NCI-H82 treated with DMSO at 0.1 percent for 48 hours (cell line): ENCODE measurements around the gene COP1.
"Not testable (repeated sequence)": the region's sequence is repeated elsewhere in the genome, so short reads cannot be mapped to it uniquely, and the experiment has no call there.

ENCODE experiments used
- DNase-seq: peaks from one replicate; lab custom pipeline; 2025; ENCODE audit not compliant: unreplicated experiment; lab: John Stamatoyannopoulos, UW

COP1 gene

DNA sequence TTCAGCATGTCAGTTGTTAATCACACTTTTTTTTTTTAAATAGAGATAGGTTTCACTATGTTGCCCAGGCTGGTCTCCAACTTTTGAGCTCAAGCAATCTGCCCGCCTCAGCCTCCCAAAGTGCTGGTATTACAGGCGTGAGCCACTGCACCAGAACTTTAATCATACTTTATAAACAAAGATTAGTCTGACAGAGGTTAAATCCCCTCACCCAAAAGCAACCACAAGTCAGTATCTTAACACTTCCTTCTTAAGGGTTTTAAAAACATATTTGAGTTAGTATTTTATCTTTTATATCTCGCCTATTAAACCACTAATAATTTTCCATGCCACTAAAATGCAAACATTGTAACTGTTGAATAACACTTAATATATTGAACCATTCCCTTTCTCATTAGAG is 70.2 kb downstream of the COP1 start:
- DNase-seq, result peak; percentile 23

DNA sequence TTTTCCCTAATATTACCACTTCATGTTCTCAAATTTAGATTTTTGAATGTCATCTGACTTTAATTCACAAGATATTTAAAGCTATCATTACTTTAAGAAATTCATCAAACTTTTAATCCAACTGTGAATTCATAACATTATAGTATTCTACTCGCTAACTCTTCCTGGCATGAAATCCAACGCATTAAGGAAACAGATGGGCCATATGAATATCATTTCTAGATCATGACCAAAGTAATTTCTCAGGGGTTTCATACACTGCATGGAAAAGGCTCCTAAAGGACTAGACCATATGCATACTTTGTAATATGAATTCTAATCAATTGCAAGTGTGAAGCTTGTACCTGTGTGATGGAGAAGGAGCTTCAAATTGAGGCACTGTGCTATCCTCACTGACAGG is 72.4 kb downstream of the COP1 start:
- no peak for DNase-seq

DNA sequence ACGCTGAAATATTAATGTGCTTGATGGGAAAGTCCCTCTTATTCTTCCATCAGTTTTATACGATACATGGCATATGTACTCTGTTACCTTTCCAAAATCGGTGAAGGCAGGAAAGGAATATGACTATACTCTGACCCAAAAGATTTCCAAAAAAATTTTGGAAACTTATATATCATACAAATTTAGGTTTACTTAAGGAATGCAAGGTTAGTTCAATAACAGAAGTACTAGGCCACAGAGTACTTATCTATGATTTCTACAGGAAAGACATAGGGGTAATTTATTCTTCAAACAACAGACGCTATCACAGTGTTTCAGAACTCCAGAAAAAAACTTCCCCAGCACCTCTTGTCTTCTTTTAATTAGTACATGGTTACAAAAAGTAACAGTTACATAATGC is 84.8 kb downstream of the COP1 start:
- DNase-seq, result no peak

DNA sequence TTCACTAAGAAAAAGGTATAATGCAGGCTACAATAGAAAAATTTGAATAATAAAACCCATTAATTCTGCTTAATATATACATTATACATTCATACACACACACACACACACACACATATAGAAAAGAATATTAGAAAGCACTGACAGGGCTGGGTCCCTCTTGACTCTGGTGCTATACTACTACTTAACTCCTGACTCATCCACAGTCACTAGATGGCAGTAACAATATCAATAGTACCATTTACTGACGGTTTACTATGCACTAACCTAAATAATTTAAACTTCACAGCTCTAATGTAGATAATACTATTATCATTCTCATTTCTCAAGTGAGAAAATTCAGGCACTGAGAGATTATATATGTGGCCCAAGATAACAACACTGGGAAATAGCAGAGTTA is 87.5 kb downstream of the COP1 start:
- peak; percentile 21 for DNase-seq

DNA sequence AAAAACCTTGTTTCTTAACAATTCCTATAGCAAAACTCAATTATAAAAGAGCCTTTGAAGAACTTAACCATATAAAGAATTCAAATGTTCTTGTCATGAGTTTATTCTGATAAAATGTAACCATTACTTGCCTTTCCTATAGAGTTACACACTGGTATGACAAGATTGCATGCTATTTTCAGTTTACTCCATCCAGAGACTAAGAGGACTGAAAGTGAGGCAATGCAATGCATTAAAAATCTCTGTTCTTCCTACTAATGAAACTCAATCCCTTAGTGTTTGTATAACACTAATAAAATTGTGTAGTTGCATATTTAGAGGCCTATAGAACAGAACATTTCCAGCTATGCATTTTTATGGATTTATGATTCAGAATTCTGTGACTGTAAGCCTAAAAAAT is 88.1 kb downstream of the COP1 start:
- no peak for DNase-seq

DNA sequence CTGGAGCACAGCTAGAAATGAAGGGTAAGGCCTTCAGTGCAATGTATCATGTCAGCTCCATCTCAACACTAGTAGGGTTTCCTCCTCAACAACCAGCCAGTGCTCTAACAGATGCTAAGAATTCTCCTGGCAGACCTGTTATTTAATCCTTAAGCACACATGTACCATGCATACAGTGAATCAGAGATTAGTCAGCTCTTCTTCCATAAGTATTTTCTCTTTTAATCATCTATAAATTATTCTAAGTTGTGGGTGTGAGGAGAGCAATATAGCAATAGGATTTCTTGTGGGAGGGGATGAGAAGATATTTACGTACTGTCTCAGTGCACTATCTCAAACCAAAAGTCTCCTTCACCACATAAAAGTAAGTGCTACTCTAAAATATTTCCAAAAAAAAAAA is 95.3 kb downstream of the COP1 start:
- no peak for DNase-seq

DNA sequence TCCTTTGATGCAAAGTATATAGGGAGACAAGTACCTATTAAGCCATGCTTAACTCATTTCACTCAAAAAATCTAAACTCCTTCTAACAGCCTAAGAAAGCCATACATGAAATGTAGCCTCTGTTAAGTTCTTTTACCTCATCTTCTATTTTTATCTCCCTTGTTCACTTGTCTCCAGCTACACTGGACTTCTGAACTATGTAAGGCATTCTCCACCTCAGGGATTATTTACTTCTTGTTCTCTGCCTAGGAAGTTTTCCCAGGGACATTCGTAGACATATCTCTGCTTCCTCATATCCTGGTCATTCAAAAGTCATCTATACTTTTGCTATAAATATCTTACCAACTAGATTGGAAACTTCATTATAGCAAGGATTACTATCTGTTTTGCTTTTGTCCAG is 96.9 kb downstream of the COP1 start:
- no peak for DNase-seq

DNA sequence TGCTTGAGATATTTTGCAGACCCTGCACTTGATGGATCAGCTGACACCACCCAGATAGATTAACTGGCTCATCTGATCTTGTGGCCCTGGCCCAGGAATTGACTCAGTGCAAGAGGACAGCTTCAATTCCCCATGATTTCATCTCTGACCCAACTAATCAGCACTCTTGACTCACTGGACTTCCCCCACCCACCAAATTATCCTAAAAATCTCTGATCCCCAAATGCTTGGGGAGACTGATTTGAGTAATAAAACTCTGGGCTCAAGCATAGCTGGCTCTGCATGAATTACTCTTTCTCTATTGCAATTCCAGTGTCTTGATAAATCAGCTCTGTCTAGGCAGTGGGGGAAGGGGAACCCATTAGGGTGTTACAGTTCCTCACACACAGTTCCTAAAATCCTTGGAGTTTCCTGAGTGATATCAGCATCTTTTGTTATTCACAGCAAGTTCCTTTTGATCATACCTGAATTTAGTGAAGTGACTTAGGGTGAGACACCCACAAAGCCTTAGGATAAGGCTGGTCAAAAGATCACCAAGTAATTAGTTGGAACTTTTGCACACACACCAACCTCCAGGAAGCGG is 104.2 kb downstream of the COP1 start:
- DNase-seq, result no peak

DNA sequence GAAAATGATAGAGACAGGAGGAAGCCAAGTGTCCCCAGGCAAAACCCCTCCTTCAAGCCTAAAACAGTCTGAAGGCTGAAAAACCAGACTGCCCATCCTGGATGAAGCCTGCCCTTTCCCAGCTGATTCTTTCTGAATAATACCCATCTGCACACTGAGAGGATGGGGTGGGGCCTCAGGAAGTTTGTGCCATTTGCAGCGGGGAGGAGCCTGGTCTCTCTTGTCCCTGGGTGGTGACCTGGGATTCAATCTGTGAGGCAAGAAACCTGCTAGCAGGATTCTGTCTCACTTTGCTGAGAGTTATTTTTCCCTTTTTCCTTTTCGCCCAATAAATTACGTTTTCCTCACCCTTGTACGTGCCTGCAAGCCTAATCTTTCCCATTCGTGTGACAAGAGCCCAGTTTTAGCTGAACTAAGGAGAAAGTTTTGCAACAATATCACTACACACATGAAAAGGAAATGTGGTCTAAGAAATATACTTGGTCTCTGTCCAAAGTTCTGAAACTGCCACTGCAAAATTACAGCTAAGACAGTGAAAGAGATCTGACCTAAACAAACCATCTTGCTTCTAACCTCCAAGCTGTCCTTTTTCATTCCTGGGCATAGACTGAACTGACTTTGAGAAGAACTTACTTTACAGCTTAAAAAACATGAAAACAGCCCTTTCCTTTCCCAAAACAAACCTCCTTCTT is 105.0 kb downstream of the COP1 start:
- DNase-seq, result no peak

DNA sequence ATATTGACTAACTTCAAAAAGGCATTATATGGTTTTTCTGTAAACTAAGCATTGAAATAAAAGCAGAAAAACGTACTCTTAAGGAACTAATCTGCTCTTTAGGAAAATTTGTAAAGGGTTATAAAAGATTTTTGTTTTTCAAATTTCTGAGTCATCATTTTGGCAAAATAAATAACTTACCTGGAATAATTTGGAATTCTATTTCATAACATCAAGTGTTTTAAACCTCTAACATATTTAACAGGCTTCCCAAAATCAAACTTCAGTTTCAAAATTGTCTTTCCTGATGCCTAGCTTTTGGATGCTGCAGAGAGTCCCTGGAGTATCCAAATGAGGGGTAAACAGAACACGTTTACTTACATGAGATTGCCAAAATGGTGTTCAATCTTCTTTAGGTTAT is 108.5 kb downstream of the COP1 start:
- DNase-seq, result no peak

DNA sequence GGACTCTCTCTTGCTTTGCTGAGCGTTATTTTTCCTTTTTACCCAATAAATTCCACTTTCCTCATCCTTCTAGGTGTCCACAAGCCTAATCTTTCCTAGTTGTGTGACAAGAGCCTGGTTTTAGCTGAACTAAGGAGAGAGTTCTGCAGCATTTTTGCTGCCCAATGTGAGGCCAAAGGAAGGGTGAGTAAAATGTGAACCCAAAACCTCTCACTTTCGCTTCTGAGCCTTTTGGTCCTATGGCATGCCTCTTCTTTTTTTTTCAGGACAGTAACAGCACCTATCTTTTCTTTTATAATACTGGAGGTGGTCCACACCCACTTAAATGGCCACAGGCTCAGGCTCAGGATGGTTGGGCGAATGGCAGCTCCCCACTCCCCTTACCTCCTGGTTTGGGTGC is 111.1 kb downstream of the COP1 start:
- no peak for DNase-seq

DNA sequence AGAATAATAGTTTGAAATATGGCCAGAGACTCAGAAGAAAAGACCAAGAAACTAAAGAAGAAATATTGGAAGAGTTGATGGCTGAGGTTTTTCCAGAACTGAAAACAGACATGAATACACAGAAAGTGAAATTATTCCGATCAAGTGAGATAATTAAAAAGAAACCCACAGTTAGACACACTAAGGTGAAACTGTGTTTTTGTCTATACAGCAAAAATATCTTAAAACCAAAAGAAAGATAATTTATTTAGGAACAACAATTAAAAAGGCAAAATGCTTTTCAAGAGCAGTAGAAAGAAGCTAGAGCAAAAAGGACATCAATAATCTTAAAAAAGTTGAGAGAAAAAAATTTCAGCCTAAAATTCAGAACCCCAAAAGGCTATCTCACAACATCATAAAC is 116.3 kb downstream of the COP1 start:
- no peak for DNase-seq

DNA sequence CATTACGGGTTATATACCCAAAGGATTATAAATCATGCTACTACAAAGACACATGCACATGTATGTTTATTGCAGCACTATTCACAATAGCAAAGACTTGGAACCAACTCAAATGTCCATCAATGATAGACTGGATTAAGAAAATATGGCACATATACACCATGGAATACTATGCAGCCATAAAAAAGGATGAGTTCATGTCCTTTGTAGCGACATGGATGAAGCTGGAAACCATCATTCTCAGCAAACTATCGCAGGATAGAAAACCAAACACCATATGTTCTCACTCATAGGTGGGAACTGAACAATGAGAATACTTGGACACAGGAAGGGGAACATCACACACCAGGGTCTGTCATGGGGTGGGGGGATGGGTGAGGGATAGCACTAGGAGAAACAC is 119.3 kb downstream of the COP1 start:
- not testable (repeated sequence) for DNase-seq

DNA sequence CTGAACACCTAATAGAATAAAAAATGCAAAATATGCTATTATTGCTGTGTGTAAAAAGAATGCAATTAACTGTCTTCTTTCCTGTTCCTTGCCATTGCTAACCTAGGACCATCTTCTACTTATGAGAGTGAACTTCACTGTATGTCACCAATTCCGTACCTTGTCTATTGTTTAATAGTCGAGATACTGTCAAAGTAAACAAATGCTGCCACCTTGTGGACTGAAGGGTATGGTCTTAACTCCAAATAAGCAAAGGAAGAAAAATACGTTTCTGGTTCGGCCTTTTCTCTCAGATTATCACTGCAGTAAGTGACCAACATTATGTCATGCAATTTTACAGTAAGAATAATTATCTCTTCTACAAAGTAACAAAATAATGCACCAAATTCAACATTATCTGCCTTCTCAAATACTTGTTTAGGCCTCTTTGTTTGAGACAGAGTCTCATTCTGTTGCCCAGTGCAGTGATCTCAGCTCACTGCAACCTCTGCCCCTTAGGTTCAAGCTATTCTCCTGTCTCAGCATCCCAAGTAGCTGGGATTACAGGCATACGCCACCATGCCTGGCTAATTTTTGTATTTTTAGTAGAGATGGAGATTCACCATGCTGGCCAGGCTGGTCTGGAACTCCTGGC is 133.4 kb downstream of the COP1 start:
- peak; percentile 69 for DNase-seq

DNA sequence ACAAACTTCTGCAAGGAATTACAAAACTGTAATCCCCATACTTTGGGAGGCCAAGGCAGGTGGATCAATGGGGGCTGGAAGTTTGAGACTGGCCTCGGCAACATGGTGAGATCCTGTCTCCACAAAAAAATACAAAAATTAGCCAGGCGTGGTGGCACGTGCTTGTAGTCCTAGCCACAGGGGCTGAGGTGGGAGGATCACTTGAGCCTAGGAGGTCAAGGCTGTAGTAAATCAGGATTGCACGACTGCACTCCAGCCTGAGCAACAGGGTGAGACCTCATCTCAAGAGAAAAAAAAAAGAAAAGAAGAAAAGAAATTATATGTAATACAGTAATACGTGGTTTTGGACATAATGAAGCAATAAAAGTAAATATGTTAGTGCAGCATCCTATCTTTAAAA is 138.2 kb downstream of the COP1 start:
- DNase-seq, result no peak

DNA sequence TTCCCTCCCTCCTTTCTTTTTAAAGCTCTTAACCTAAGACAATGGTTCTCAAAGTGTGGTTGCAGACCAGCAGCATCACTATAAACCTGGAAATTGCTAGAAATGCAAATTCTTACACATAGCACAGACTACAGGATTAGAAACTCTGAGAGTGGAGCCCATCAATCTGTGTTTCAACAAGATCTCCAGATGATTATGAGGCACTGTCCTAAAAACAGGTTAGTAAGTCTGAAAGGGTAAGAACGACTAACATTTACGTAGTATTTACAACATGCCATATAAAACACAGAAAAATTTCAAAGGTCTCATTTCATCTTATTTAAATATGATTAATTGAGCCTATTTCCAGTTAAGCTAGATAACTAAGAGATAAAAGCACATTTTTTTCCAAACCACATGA is 138.8 kb downstream of the COP1 start:
- DNase-seq, result no peak

DNA sequence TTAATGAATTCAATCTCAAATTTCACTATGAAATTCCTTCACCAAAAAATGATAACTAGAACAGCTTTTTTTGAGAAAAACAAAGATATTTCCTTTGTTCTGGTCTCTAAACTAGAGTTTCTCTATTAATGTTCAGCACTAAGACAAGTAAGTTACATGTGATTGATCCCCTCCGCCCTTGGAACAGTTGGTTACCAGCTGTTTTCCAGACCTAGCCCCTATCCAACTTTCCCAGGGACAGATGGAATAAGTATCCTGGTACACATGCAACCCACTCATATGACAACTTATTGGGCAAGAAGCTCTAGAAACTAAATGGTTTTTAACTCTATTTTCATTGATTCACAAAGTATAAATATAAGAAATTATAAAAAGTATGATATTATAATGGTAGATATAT is 140.4 kb downstream of the COP1 start:
- no peak for DNase-seq

DNA sequence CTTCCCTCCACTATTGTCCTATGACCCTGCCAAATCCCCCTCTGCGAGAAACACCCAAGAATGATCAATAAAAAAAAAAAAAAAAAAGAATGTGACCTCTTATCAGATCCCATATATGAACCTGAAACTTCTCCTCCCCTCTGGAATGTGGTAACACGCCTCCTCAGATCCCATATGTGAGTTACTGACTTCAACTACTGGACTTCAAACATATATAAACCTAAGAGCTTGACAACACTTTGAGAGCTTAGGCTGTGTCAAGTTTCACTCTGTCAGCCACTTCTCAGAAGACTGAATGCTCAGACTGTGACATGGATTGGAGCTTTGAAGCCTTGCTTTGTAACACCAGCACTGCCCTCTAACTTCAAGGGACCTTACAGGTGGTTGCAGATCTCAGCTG is 148.4 kb downstream of the COP1 start:
- no peak for DNase-seq

DNA sequence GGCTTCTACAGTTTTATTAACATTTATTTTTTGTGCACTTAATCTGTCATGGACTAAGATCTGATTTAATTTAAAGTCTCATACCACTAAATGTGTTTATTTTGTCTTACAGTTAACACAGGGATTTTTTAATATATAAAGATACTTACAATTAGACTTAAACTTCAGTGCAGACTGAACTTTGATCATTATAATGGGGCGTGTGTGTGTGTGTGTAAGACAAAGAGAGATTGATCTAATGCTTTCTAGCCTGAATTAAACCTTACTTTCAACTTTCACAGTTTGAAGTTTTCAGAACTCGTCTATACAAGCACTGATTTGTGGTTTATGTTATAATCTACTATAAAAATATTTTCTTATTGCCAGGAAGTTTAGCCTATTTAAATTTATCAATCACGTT is 150.8 kb downstream of the COP1 start:
- DNase-seq, result no peak

DNA sequence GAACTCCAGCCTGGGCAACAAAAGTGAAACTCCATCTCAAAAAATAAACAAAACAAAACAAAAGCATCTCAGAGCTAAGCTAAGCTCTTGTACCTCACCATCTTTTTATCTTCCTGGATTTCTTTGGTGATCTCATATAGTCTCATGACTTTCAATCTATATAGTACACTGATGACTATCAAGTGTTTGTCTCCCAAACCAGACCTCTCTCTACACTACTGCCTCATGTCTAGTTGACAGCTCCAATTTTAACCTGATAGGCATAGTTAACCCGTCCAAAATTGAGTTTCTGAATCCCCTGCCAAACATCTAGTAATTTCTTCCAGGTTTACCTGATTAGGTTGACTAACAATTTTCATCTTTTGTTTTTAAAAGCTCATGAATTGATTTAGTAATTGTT is 151.7 kb downstream of the COP1 start:
- no peak for DNase-seq

DNA sequence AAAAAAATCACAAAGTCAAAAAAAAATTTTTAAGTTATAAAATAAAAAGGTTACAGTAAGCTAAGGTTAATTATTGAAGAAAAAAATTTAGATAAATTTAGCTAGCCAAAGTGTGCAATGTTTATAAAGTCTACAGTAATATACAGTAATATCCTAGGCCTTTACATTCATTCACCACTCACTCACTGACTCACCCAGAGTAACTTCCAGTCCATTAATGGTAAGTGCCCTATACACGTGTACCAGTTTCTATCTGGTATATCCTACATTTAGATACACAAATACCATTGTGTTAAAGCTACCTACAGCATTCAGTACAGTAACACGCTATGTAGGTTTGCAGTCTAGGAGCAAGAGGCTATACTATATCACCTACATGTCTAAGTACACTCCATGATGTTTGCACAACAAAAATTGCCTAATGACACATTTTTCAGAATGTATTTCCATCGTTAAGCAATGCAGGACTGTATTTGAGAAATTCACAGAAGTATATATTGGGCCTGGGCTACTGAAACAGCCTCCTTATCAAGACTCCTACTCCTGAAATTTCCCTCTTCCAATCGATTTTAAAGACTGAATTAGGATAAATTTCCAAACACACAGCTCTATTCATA is 155.1 kb downstream of the COP1 start:
- no peak for DNase-seq

DNA sequence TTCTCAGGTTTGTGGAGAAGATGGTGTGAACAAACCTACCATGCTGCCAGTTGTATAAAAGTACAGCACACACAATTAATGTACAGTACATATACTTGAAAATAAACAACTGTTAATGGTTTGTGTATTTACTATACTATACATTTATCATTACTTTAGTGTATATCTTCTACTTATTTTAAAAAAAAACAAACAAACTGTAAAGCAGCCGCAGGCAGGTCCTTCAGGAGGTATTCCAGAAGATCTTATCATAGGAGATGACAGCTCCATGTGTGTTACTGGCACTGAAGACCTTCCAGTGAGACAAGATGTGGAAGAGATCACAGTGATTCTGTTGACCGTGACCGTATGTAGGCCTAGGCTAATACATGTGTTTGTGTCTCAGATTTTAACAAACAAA is 155.7 kb downstream of the COP1 start:
- DNase-seq, result no peak
